ENCODE measurements around the gene MYRF. TPM values are rescaled to one million over a fixed set of nuclear protein-coding genes. Genes with fewer than 3 reads are reported as not detected.

The MYRF gene
- total and polyA plus RNA-seq, 8 donors: 6.4 to 527 (median 59.7) TPM

DNA sequence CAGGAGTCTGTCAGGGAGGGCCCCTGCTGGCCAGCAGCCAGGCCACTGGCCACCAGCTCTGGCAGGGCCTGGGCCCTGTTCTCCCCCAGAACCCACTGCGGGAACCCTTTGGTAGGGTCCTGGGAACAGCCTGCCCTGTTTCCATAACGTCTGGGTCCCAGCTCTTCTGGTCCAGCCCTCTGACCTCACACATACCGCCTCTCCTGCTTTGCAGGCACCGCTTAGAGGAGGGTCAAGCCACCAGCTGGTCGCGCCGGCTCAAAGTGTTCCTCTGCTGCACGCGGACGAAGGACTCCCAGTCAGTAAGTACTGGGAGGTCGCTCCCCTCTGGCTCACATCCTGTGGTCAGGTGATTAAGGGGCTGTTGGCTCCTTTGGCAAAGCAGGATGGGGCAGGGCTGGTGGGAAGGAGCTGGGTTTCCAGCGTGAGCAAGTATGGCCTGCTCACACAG, 26.6 kb upstream of the MYRF start:
- intact Hi-C loops (cut with DNase I; ENCODE audit: low total_unique reads): no loop called here
- Histone ChIP-seq H3K9me3 (no peaks in the 10 kb centered on the region), H3K4me1 (no peaks in the 10 kb centered on the region), H3K36me3 (peaks cover 0 to 52% (median 37%) of the 10 kb centered on the region in 4 donors), H3K27me3 (no peaks in the 10 kb centered on the region), H3K4me3 (no peak overlapping the region), H3K27ac (no peak overlapping the region)
- TF ChIP-seq, protein P1, sequence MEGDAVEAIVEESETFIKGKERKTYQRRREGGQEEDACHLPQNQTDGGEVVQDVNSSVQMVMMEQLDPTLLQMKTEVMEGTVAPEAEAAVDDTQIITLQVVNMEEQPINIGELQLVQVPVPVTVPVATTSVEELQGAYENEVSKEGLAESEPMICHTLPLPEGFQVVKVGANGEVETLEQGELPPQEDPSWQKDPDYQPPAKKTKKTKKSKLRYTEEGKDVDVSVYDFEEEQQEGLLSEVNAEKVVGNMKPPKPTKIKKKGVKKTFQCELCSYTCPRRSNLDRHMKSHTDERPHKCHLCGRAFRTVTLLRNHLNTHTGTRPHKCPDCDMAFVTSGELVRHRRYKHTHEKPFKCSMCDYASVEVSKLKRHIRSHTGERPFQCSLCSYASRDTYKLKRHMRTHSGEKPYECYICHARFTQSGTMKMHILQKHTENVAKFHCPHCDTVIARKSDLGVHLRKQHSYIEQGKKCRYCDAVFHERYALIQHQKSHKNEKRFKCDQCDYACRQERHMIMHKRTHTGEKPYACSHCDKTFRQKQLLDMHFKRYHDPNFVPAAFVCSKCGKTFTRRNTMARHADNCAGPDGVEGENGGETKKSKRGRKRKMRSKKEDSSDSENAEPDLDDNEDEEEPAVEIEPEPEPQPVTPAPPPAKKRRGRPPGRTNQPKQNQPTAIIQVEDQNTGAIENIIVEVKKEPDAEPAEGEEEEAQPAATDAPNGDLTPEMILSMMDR (IDR thresholded peaks at IDR 0.05): no peak
- no peak for TF ChIP-seq EP300 (IDR thresholded peaks at IDR 0.05)
- no peak for TF ChIP-seq POLR2AphosphoS5 (IDR thresholded peaks at IDR 0.05)
- TF ChIP-seq POLR2A (IDR thresholded peaks at IDR 0.05): no peak
- 79 to 91% (median 82%) methylated on average over 12 of the region's 12 CpGs for WGBS, 5 donors
- no peak for DNase-seq

DNA sequence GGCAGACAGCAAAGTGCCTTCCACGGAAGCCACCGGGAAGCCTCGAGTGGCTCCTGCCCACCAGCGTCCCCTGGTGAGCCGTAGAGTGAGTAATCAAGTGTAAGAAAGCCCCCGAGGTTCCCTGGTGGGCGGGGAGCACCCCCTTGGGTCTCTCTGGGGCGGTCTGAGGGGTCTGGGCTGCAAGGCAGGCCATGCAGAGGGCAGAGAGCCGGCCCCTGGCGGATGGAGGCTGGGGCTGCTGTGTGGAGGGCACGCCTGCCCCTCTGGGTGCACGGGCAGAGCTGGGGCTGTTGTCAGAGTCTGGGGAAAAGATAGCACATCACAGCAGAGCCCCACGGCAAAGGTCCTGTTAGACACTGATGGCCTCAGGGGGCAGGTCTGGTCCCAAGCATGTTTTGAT, 25.7 kb upstream of the MYRF start:
- TF ChIP-seq POLR2AphosphoS5 (IDR thresholded peaks at IDR 0.05) (no peak), EP300 (IDR thresholded peaks at IDR 0.05) (no peak), POLR2A (IDR thresholded peaks at IDR 0.05) (no peak)
- TF ChIP-seq, protein P1 (IDR thresholded peaks at IDR 0.05): no peak
- Histone ChIP-seq H3K4me3 (no peak overlapping the region), H3K4me1 (no peaks in the 10 kb centered on the region), H3K27me3 (no peaks in the 10 kb centered on the region), H3K36me3 (peaks cover 0 to 52% (median 37%) of the 10 kb centered on the region in 4 donors), H3K9me3 (no peaks in the 10 kb centered on the region), H3K27ac (no peak overlapping the region)
- 74 to 91% (median 89%) methylated on average over 7 to 13 of the region's 13 CpGs for WGBS, 5 donors
- no peak for DNase-seq
- intact Hi-C loops (cut with DNase I; ENCODE audit: low total_unique reads): no loop called here

DNA sequence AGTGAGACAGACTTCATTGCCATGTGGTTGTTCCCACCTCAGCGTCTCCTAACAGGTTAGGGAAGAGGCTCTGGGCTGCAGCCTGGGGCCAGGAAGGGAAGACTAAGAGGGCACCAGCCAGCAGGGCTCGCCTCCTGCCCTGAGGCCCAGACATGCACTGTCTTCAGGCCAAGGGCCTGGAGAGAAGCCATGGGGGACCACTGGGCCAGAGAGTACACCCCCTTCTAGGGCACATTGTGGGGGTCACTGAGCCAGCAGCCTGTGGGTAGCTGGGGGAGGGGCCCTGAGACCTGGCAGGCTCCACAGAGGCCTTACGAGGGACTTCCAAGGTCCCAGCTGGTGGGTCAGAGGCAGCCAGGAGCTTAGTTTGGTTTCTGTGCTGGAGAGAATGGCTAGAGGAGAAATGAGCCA, 25.0 kb upstream of the MYRF start:
- no peak for TF ChIP-seq EP300 (IDR thresholded peaks at IDR 0.05)
- TF ChIP-seq, protein P1 (IDR thresholded peaks at IDR 0.05): no peak
- no peak for TF ChIP-seq POLR2AphosphoS5 (IDR thresholded peaks at IDR 0.05)
- TF ChIP-seq POLR2A (IDR thresholded peaks at IDR 0.05): no peak
- WGBS, 5 donors: 84 to 93% (median 93%) methylated on average over 2 to 3 of the region's 3 CpGs
- H3K27me3 ChIP-seq: no peaks in the 10 kb centered on the region
- H3K27ac ChIP-seq: no peak overlapping the region
- no peak overlapping the region for H3K4me3 ChIP-seq
- DNase-seq: no peak
- peaks cover 0 to 2% (median 0%) of the 10 kb centered on the region in 4 donors for H3K4me1 ChIP-seq
- no peaks in the 10 kb centered on the region for H3K9me3 ChIP-seq
- H3K36me3 ChIP-seq: peaks cover 0 to 52% (median 37%) of the 10 kb centered on the region in 4 donors
- intact Hi-C loops (cut with DNase I; ENCODE audit: low total_unique reads): no loop called here

DNA sequence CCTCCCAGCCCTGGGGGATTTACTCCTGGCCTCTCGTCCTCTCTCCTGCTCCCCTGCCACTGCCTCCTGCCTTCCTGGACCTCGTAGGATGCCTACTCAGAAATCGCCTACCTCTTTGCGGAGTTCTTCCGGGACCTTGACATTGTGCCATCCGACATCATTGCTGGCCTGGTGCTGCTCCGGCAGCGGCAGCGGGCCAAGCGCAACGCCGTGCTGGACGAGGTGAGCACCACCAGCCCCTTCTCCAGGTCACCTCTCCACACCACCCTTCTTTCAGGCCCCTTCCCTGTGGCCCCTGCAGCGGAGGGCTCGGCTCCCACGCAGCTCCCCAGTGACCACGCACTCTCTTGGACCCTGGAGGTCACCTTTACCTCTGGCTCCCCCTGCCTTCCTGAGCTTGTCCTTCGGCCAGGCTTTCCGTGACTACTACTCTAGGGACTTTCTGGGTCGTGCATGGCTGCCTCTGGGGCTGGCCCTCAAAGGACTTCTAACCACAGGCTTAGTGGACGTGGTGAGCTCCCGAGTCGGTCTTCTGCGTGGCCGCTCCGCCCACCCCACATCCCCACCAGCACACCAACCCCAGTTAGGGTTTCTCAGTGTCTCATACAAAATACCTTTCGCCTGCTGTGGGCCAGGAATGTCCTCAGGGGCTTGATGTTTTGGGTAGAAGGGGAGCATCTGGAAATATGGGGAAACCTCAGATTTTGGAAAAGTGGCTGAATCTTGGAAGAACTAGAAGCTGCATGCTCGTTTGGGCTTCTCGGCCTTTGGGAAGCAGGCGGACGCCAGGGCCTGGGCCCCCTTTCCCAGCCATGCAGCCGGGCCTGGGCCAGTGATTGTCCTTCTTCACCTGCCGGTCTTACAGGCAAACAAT, 24.1 kb upstream of the MYRF start:
- WGBS, 5 donors: 86 to 93% (median 91%) methylated on average over 29 to 33 of the region's 33 CpGs
- H3K4me1 ChIP-seq: peaks cover 0 to 11% (median 5%) of the 10 kb centered on the region in 4 donors
- H3K36me3 ChIP-seq: peaks cover 0 to 43% (median 31%) of the 10 kb centered on the region in 4 donors
- H3K4me3 ChIP-seq: no peak overlapping the region
- intact Hi-C loops (cut with DNase I; ENCODE audit: low total_unique reads): no loop called here
- no peak overlapping the region for H3K27ac ChIP-seq
- H3K9me3 ChIP-seq: no peaks in the 10 kb centered on the region
- H3K27me3 ChIP-seq: no peaks in the 10 kb centered on the region
- TF ChIP-seq EP300 (IDR thresholded peaks at IDR 0.05) (no peak), POLR2AphosphoS5 (IDR thresholded peaks at IDR 0.05) (no peak), POLR2A (IDR thresholded peaks at IDR 0.05) (no peak)
- TF ChIP-seq, protein P1 (IDR thresholded peaks at IDR 0.05): no peak
- DNase-seq: no peak

Data from stomach (tissue), 9 donors.